Esophagus squamous epithelium (tissue), 4 donors: ENCODE data around the gene MOB3B.

Experiments used
- CTCF ChIP-seq, 6 experiments: fragments of 450-650 bp in 4 of 6; fragments of 200-600 bp in 2 of 6; sonication (generic) in 2 of 6; IDR thresholded peaks; one replicate each; pipeline ENCODE4 v1.5.1; 2016 to 2019; ENCODE audit warnings: antibody characterized with exemption in 6 of 6, mild to moderate bottlenecking in 4 of 6, moderate library complexity in 4 of 6
- POLR2A ChIP-seq, 4 donors: fragments of 450-650 bp; IDR thresholded peaks; one replicate each; pipeline ENCODE4 v1.6.1; 2017; ENCODE audit warnings: antibody characterized with exemption in 4 of 4, mild to moderate bottlenecking in 4 of 4, moderate library complexity in 3 of 4

GRCh38 chr9:27280249-27280648 lies 249.4 kb downstream of the MOB3B start:
- TF ChIP-seq POLR2A (IDR thresholded peaks at IDR 0.05) (no peak), CTCF (IDR thresholded peaks at IDR 0.05) (no peak)
